LHCN-M2 (cell line): Measurements from ENCODE around the gene SDS. TPM values are rescaled to one million over a fixed set of nuclear protein-coding genes. Genes with fewer than 3 reads are reported as not detected.
"Not testable (repeated sequence)": the region's sequence is repeated elsewhere in the genome, so short reads cannot be mapped to it uniquely, and the experiment has no call there.

ENCODE experiments used
- DNase-seq: peaks from one replicate; pipeline ENCODE4 v3.0.0-alpha.2; 2012; ENCODE audit warnings: low read depth
- total RNA-seq: library from RNA; depleted of rRNA; stranded (reverse); fragments of >200 nt; gene quantifications from 2 replicates; pipeline ENCODE4 v1.2.3, GENCODE V29; 2014

Gene SDS
- total RNA-seq, 1 experiment from 2014 or later = not detected

GRCh38 chr12:113381220-113381619 is 22.5 kb downstream of the SDS start:
- DNase-seq = no peak

DNA sequence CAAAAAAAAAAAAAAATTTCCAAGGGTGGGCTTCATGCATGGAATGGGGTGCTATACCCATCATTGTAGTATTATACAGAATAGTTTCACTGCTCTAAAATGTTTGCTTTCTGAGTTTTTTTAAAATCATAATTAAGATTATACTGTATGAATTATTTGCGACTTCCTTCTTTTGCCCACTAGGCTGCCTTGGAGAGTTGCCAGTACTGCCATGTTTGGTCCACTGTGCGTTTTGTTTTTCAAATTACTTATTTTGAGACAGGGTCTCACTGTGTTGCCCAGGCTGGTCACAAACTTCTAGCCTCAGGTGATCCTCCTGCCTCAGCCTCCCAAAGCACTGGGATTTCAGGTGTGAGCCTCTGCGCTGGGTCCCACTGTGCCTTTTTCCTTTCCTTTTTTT is 25.4 kb downstream of the SDS start:
- no peak for DNase-seq

DNA sequence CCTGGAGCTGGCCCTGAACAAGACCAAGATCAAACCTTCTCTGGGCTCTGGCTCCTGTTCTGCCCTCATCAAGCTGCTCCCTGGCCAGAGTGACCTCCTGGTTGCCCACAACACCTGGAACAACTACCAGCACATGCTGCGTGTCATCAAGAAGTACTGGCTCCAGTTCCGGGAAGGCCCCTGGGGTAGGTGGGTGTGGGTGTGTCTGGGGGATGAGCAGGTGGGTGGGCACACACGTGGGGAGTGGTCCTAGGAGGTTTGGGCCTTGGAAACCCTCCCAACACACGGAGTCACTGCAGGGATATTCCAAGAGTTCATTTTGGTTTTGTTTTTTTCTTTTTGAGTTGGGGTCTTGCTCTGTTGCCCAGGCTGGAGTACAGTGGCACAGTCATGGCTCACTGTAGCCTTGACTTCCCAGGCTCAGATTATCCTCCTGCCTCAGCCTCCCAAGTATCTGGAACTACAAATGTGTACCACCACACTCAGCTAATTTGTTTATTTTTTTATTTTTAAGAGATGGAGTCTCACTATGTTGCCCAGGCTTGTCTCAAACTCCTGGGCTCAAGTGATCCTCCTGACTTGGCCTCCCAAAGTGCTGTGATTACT is 28.8 kb downstream of the SDS start:
- DNase-seq = no peak

- DNase-seq = no peak
These were observed 29.7 kb downstream of the SDS start for GRCh38 chr12:113373969-113374368.

DNA sequence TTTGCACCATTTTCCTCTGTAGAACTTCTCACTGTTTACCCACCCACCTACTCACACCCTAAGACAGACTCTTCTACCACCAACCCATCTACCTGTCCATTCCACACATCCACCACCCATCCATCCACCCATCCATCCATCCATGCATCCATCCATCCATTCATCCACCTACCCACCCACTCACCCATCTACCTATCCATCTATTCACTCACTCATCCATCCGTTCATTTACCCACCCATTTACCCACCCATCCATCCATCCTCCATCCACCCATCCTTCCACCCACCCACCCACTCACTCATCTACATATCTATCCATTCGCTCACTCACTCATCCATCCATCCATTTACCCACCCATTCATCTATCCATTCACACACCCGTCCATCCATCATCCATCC is 30.2 kb downstream of the SDS start:
- DNase-seq = no peak

- DNase-seq = no peak
These were observed 31.3 kb downstream of the SDS start for GRCh38 chr12:113372371-113372770.

DNA sequence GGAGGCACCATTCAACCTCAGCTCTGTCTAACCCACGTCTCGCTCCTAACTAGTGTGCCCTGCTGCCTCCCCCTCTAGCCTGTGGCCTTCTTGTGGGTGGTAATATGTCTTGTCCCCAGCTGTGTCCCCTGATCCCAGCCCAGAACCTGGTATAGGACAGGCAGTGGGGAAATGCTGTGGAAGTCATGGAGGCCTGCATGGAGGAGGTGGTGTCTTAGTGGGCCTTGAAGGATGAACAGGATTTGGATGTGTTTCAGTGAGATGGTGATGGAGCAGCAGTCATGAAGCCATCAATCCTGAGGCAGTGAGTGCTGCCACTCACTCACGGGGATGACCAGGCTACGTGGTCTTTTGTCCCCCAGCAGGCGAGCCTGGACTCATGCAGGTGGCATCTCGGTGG is 31.9 kb downstream of the SDS start:
- DNase-seq = no peak

DNA sequence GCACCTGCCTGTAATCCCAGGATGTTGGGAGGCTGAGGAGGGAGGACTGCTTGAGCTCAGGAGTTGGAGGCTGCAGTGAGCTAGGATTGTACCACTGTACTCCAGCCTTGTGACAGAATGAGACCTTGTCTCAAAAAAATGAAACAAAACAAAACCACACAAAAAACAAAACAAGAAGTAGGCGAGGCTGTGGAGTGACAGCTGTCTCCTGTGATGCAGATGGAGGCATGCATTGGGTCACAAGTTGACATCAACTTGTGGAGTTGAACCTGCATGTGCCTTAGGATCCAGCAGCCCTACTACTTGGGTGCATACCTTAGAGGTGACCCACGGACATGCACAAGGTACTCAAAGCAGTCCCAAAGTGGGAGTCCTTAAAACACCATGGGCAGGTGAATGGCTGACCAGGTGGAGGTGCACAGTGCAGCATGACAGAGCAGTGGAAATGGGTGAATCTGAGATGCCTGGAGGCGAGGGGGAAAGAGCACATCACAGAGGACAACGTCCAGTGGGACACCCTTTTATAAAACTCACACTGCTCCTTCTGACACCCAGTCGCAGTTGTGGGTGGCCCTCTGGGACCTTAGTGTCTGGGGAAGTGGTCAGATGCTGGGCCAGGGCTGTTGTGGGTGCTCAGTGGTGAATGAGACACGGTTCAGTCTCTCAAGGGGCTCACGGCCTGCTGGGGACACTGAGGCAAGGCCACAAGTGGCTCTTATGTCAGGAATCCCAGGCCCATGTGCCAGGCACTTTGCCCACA is 32.6 kb downstream of the SDS start:
- DNase-seq = no peak

GRCh38 chr12:113369391-113369985 is 34.2 kb downstream of the SDS start:
- DNase-seq = no peak

GRCh38 chr12:113368331-113368730 is 35.4 kb downstream of the SDS start:
- DNase-seq = no peak

DNA sequence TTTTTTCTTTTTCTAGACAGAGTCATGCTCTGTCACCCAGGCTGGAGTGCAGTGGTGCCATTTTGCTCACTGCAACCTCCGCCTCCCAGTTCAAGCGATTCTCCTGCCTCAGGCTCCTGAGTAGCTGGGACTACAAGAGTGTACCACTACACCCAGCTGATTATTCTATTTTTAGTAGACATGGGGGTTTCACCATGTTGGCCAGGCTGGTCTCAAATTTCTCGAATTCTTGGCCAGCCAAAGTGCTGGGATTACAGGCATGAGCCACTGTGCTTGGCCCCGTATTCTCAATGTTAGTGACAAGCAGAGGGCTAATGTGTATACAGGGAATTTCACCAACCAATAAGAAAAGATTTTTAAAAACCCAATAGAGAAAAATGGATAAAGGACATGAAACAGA is 36.9 kb downstream of the SDS start:
- no peak for DNase-seq

GRCh38 chr12:113365639-113366395 is 37.9 kb downstream of the SDS start:
- DNase-seq = no peak

DNA sequence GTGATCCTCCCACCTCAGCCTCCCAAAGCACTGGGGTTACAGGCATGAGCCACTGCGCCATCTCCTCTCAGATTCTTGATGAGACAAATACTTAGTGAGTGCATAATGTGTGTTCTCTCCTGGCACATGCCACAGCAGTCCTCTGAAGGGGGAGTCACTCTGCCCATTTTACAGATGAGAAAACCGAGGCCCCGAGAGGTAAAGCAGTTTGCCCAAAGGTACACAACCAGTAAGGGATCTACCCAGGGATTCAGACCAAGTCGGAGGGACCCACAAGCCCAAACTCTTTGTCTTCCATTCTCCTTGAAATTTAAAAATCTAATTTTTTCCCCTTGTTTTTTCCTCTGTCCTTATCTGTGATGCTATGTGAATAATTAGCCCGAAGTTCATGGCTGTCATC is 39.0 kb downstream of the SDS start:
- DNase-seq = no peak

DNA sequence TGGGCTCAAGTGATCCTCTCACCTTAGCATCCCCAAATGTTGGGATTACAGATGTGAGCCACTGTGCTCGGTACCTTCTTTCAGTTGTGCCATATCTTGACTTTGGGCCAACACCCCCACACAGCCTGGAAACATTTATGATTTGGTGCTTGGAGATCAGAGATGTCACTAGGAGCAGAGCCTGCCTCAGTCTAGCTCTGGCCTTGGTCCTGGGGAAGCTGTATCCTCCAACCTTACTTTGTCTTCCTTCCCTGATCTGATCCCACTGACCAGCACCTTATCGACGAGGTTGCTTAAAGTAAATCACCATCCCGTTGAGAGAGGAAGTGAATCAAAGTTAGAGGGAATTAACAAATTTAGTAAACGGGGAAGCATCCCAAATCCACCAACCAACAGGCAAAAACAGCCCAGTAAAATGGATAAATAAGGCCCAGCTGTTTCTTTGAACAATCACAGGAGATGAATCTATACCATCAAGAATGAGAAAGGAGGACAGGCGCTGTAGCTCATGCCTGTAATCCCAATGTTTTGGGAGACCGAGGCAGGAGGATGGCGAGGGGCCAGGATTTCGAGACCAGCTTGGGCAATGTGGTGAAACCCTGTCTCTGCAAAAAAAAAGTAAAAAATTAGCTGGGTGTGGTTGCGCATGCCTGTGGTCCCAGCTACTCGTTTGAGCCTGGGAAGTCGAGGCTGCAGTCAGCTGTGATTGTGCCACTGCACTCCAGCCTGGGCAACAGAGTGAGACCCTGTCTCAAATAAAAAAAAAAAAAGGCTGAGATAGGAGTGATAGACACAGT is 41.9 kb downstream of the SDS start:
- no peak for DNase-seq

DNA sequence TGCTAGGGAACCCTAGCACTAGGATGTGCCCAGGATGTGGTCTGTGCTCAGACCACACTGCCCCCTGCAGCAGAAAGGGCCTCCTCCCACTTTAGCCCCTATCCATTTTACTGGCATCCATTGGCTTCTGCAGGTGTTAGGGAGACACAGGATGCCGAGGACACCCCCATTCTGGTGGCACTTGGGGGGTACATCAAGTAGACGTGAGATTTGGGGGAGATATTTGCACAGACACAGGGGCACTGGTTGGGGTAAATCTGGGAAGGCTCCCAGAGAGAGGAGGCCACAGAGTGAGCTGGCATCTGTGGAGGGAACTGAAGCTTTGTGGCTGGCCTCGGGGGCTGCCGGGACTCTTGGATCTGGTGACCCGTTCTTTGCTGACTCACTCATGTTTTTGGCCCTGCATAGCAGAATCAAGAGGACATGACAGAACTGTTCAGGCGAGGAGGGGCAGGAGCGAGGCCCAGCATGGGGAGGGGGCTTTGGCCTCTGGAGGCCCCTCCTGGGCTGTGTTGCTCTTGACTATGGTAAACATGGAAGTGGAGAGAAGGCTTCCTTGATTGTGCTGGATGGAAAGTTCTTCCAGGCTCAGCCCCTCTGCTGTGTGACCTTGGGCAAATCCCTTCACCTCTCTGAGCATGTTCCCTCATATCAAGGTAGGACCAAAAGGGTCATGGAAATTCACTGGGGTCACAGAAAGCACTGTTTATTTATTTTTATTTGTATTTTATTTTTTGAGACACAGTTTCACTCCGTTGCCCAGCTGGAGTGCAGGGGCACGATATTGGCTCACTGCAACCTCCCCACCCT is 43.5 kb downstream of the SDS start:
- DNase-seq = no peak

- no peak for DNase-seq
These were observed 44.4 kb downstream of the SDS start for GRCh38 chr12:113359133-113359938.

GRCh38 chr12:113358381-113359132 is 45.1 kb downstream of the SDS start, which contains the start of gene PLBD2:
TSS of gene PLBD2 (plus strand) at chr12:113358587. CDS start at chr12:113358601, 14 bp downstream.
- peak; percentile 89 for DNase-seq

- not testable (repeated sequence) for DNase-seq
These were observed 49.5 kb downstream of the SDS start for GRCh38 chr12:113354192-113354591.

DNA sequence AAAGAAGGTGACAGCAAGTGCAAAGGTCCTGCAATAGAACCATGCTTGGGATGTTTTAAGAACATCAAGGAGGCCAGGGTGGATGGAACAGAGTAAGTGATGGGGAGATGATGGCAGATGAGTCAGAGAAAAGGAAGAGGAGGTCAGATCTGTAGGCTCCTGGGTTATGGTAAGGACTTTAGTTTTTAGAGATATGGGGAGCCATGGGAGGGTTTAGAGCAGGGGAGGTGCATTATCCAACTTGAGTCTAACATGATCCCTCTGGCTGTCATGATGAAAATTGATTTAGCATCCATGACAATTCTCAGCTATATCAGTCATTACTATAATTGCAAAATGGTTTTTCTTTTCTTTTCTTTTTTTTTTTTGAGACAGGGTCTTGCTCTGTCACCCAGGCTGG is 52.6 kb downstream of the SDS start:
- DNase-seq = no peak
